Measurements from ENCODE around the gene IQGAP3. TPM values are rescaled to one million over a fixed set of nuclear protein-coding genes. Genes with fewer than 3 reads are reported as not detected.

IQGAP3 gene
- total and polyA plus RNA-seq, 9 donors: 0.05 to 1.2 (median 0.30) TPM; not detected in 1

DNA sequence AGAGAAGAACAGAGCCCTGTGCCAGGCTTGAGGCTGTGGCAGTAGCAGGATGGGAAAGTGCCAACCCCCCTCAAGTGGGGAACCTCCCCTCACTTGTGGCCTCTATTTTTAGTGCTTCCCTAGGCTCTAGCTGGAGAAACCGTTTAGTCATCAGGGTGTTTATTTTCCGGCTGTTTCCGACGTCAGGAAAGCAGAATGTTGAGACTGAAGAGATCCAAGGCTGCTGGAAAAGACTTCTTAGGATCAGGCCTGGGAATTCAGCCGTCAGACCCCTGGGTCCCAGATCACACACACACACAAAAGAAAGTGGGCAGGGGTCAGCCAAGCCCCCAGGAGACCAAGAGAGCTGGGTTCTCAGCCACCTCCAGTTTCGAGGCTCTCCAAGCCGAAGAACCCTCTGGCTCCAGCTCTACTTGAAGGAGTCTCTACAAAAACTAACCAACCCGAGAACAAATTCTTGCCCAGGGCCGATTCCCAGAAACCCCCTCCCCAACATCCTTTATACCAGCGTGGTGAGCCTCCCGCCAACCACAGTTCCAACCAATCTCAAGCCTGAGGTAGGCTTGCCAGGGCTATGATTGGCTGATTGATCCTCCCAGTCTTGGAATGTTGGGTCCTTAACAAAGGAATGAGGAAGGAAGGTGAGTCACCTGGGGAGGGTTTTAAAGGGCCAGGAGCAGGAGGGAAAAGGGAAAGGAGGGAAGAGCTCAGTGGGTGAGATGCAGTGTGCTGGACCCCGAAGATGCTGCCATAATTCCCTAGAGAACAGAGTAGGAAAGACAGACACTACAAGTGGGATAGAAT lies 69.3 kb downstream of the IQGAP3 start:
- H3K4me3 ChIP-seq: peak overlapping the region; percentile 26
- H3K27ac ChIP-seq: peak overlapping the region; percentile 99 to 100
- 14 to 17% (median 16%) methylated on average over 12 of the region's 12 CpGs for WGBS, 3 donors
- DNase-seq: peak; percentile 81 to 86 (median 83)
- H3K36me3 ChIP-seq: no peaks in the 10 kb centered on the region
- H3K27me3 ChIP-seq: no peaks in the 10 kb centered on the region
- intact Hi-C loops (cut with DNase I): no loop called here
- H3K9me3 ChIP-seq: no peaks in the 10 kb centered on the region
- no peak for TF ChIP-seq CTCF (IDR thresholded peaks at IDR 0.05)
- peak; percentile 55 for TF ChIP-seq POLR2A (IDR thresholded peaks at IDR 0.05)
- H3K4me1 ChIP-seq (ENCODE audit: insufficient read depth): peaks cover 29% of the 10 kb centered on the region

DNA sequence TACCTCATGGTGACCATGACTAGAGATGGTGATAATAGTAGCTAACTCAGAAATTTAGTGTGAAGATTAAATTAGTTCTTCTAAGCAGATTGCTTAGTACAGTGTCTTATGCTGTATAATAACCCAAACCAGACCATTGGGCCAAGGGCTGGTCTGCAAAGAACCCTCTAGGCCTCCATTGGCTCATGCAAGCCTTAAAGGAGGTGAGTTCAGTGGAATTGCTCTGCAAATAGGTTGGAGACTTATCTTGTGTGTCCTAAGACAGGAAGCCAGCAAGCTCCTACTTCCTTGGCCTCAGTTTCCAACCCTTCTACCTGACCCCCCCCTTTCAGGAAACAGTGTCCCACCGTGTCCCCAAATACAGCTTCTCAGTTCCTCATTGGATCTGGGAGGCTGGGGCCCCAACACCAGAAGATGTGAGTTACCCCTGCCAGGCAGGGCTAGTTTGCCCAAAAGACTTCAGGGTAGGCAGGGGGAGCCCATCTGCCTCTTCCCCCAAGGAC lies 69.9 kb downstream of the IQGAP3 start:
- Histone ChIP-seq H3K4me1 (ENCODE audit: insufficient read depth) (peaks cover 32% of the 10 kb centered on the region), H3K27me3 (no peaks in the 10 kb centered on the region), H3K36me3 (no peaks in the 10 kb centered on the region), H3K27ac (peak overlapping the region; percentile 99 to 100), H3K4me3 (no peak overlapping the region), H3K9me3 (no peaks in the 10 kb centered on the region)
- intact Hi-C loops (cut with DNase I): no loop called here
- WGBS, 3 donors: 9 to 11% (median 10%) methylated on average over 1 of the region's 1 CpG
- TF ChIP-seq POLR2A (IDR thresholded peaks at IDR 0.05) (no peak), CTCF (IDR thresholded peaks at IDR 0.05) (no peak), EP300 (IDR thresholded peaks at IDR 0.05) (no peak)
- no peak for DNase-seq

GRCh38 chr1:156500793-156501506 lies 71.4 kb downstream of the IQGAP3 start:
- Histone ChIP-seq H3K4me1 (ENCODE audit: insufficient read depth) (peaks cover 46% of the 10 kb centered on the region), H3K27ac (peak overlapping the region; percentile 99 to 100), H3K9me3 (no peaks in the 10 kb centered on the region), H3K27me3 (no peaks in the 10 kb centered on the region), H3K4me3 (peak overlapping the region; percentile 76), H3K36me3 (no peaks in the 10 kb centered on the region)
- DNase-seq: peak; percentile 94 to 97 (median 97)
- TF ChIP-seq POLR2A (IDR thresholded peaks at IDR 0.05) (peak; percentile 96), EP300 (IDR thresholded peaks at IDR 0.05) (no peak), CTCF (IDR thresholded peaks at IDR 0.05) (peak; percentile 43 to 56 (median 52))
- 0 to 1% (median 0%) methylated on average over 38 to 57 of the region's 57 CpGs for WGBS, 3 donors
- intact Hi-C loops (cut with DNase I): loop anchor here in 1 of 4 donors (2.0 kb wide), 1 partner anchor 44 kb away; no protein-coding TSS in a partner anchor

DNA sequence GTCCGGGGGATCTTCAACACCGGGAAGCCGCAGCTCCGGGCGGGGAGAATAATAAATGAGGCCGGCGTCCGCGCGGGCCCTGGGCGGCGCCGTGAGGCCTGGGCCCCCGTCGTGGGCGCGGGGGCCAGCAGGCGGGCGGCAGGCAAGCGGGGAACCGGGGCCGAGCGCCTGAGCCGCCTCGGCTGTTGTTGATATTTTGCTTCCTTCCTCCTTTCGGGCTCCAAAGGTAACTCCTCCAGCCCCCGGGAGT lies 71.9 kb downstream of the IQGAP3 start, which contains the start of gene MEF2D:
TSS of gene MEF2D (minus strand) at position 233 of the 250 bp plus-strand sequence. CDS start 17,483 bp downstream, outside the sequence.
- no peak for TF ChIP-seq CTCF (IDR thresholded peaks at IDR 0.05)
- no peak for TF ChIP-seq EP300 (IDR thresholded peaks at IDR 0.05)
- no peak for TF ChIP-seq POLR2A (IDR thresholded peaks at IDR 0.05)
- WGBS, 3 donors: 0% methylated on average over 2 to 27 of the region's 27 CpGs
- peaks cover 45% of the 10 kb centered on the region for H3K4me1 ChIP-seq (ENCODE audit: insufficient read depth)
- intact Hi-C loops (cut with DNase I): loop anchor here in 1 of 4 donors (2.0 kb wide), 1 partner anchor 44 kb away; no protein-coding TSS in a partner anchor
- no peaks in the 10 kb centered on the region for H3K9me3 ChIP-seq
- H3K36me3 ChIP-seq: no peaks in the 10 kb centered on the region
- H3K27me3 ChIP-seq: no peaks in the 10 kb centered on the region
- DNase-seq: no peak
- peak within 1 kb of the TSS; percentile 99 to 100 for H3K27ac ChIP-seq
- peak within 1 kb of the TSS; percentile 76 for H3K4me3 ChIP-seq

All from ovary (tissue), 9 donors.